BJ (cell line): Measurements from ENCODE around the gene AKTIP. TPM values are rescaled to one million over a fixed set of nuclear protein-coding genes. Genes with fewer than 3 reads are reported as not detected.

Source experiments
- CTCF ChIA-PET: fragments of 350-600 bp; formaldehyde crosslinking; extraction: SDS; loops from one replicate; lab custom pipeline; 2021; ENCODE audit warnings: antibody characterized with exemption, inconsistent platforms; lab: Yijun Ruan, JAX
- POLR2A ChIA-PET: fragments of 300-600 bp; sonication (Branson Sonifier 250); formaldehyde crosslinking; extraction: SDS; loops from one replicate; lab custom pipeline; 2021; ENCODE audit warnings: antibody characterized with exemption; lab: Charles Lee
- DNase-seq: peaks from one replicate; pipeline ENCODE4 v3.0.0-alpha.2; 2011; ENCODE audit warnings: low read depth
- H3K27me3 ChIP-seq: 2 replicates; pipeline ENCODE4 v1.6.0; 2011; ENCODE audit warnings: low read length; ENCODE audit not compliant: control insufficient read depth, insufficient read depth
- H3K36me3 ChIP-seq: 2 replicates; pipeline ENCODE4 v1.5.1; 2011; ENCODE audit warnings: low read length; ENCODE audit not compliant: control insufficient read depth, insufficient read depth
- H3K4me3 ChIP-seq: 2 replicates; pipeline ENCODE4 v1.5.1; 2011; ENCODE audit warnings: low read depth, mild to moderate bottlenecking, control low read depth, low read length
- polyA plus RNA-seq: library from polyadenylated mRNA; depleted of rRNA; stranded (reverse); fragments of >200 nt; gene quantifications from 2 replicates; pipeline ENCODE4 v1.2.3, GENCODE V29; 2011
- TF ChIP-seq, protein P1 (sequence below): IDR thresholded peaks from 2 replicates; pipeline ENCODE4 v1.5.1; 2011; ENCODE audit warnings: low read depth, mild to moderate bottlenecking, control low read depth, inconsistent platforms, low read length, moderate library complexity; ENCODE audit not compliant: insufficient read depth

AKTIP gene
- polyA plus RNA-seq, 1 experiment = 26.0 TPM

GRCh38 chr16:53458635-53459034 is 44.4 kb downstream of the AKTIP start:
- Histone ChIP-seq H3K36me3 (peaks cover 6% of the 10 kb centered on the region), H3K27me3 (no peaks in the 10 kb centered on the region), H3K4me3 (no peak overlapping the region)
- TF ChIP-seq, protein P1, sequence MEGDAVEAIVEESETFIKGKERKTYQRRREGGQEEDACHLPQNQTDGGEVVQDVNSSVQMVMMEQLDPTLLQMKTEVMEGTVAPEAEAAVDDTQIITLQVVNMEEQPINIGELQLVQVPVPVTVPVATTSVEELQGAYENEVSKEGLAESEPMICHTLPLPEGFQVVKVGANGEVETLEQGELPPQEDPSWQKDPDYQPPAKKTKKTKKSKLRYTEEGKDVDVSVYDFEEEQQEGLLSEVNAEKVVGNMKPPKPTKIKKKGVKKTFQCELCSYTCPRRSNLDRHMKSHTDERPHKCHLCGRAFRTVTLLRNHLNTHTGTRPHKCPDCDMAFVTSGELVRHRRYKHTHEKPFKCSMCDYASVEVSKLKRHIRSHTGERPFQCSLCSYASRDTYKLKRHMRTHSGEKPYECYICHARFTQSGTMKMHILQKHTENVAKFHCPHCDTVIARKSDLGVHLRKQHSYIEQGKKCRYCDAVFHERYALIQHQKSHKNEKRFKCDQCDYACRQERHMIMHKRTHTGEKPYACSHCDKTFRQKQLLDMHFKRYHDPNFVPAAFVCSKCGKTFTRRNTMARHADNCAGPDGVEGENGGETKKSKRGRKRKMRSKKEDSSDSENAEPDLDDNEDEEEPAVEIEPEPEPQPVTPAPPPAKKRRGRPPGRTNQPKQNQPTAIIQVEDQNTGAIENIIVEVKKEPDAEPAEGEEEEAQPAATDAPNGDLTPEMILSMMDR = no peak
- ChIA-PET CTCF (no interaction called here), POLR2A (no interaction called here)
- DNase-seq = no peak

GRCh38 chr16:53457670-53458069 is 45.3 kb downstream of the AKTIP start:
- ChIA-PET CTCF (no interaction called here), POLR2A (no interaction called here)
- Histone ChIP-seq H3K27me3 (no peaks in the 10 kb centered on the region), H3K4me3 (no peak overlapping the region), H3K36me3 (peaks cover 7% of the 10 kb centered on the region)
- DNase-seq = no peak
- TF ChIP-seq, protein P1 = no peak

DNA sequence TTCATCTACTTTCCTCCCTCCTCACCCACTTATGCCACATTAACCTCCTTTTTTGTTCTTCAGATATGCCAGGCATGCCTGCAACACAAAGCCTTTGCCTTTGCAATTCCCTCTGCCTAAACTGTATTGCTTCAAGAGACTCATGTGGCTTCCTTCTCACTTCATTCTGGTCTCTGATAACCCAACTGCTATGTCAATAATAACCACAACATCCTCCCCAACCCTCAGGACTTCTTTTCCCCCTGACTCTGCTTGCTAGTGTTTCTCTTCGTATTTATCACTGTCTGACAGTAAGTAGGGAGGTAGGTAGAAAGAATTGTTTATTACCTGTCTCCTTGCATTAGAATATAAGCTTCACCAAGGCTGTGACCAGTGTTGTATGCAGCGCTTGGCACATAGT is 46.4 kb downstream of the AKTIP start:
- CTCF ChIA-PET = no interaction called here
- TF ChIP-seq, protein P1 = no peak
- Histone ChIP-seq H3K36me3 (peaks cover 9% of the 10 kb centered on the region), H3K4me3 (no peak overlapping the region), H3K27me3 (no peaks in the 10 kb centered on the region)
- POLR2A ChIA-PET = no interaction called here
- DNase-seq = no peak

DNA sequence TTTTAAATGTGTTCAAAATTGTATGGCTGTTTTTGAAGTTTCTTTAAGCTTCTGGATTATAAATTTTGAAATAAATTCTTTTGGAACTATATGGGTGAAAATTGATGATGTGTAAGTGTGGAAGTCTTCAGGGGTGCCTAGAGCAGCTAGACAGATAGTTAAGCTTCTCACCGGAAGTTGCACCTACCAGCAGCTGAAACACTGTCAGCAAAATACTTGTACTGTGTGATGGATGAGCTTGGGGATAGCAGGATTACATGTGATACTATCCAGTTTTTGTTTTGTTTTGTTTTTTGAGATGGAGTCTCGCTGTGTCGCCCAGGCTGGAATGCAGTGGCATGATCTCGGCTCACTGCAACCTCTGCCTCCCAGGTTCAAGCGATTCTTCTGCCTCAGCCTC is 49.1 kb downstream of the AKTIP start:
- ChIA-PET POLR2A (no interaction called here), CTCF (interaction anchor here (0.8 kb wide), 1 partner anchor 399 kb away, joined by 3 read pairs; the partner anchor contains the start of gene CHD9)
- no peak for DNase-seq
- TF ChIP-seq, protein P1 = no peak
- no peak overlapping the region for H3K4me3 ChIP-seq
- H3K36me3 ChIP-seq = peaks cover 6% of the 10 kb centered on the region
- H3K27me3 ChIP-seq = no peaks in the 10 kb centered on the region

- POLR2A ChIA-PET = no interaction called here
- CTCF ChIA-PET = interaction anchor here (0.7 kb wide), 1 partner anchor 67 kb away, joined by 4 read pairs; no protein-coding TSS in a partner anchor
- Histone ChIP-seq H3K36me3 (peaks cover 7% of the 10 kb centered on the region; the same call in 1 of the 2 replicates), H3K4me3 (no peak overlapping the region), H3K27me3 (no peaks in the 10 kb centered on the region)
- TF ChIP-seq, protein P1 = no peak
- DNase-seq = no peak
Measured at GRCh38 chr16:53449816-53450517, 53.0 kb downstream of the AKTIP start.
